GM06990 (cell line): ENCODE results near the gene PCSK7.
"Not testable (repeated sequence)": the region's sequence is repeated elsewhere in the genome, so short reads cannot be mapped to it uniquely, and the experiment has no call there.

Experiments
- DNase-seq: peaks from one replicate; pipeline ENCODE4 v3.0.0-alpha.2; 2011; ENCODE audit not compliant: insufficient read length; ENCODE audit errors: extremely low read depth
- H3K27me3 ChIP-seq: replicated peaks from 2 replicates; pipeline ENCODE4 v1.6.0; 2011; ENCODE audit warnings: low read length; ENCODE audit not compliant: control insufficient read depth, insufficient read depth
- H3K36me3 ChIP-seq: 2 replicates; pipeline ENCODE4 v1.5.1; 2011; ENCODE audit warnings: low read length; ENCODE audit not compliant: control insufficient read depth, insufficient read depth
- H3K4me3 ChIP-seq: replicated peaks from 2 replicates; pipeline ENCODE4 v1.5.1; 2011; ENCODE audit warnings: low read depth, mild to moderate bottlenecking, control low read depth, low read length
- TF ChIP-seq, protein P1 (sequence below): IDR thresholded peaks from 2 replicates; pipeline ENCODE4 v1.5.1; 2011; ENCODE audit warnings: low read length, control low read depth, mild to moderate bottlenecking, inconsistent platforms; ENCODE audit not compliant: insufficient read depth, poor library complexity, severe bottlenecking

The PCSK7 gene

DNA sequence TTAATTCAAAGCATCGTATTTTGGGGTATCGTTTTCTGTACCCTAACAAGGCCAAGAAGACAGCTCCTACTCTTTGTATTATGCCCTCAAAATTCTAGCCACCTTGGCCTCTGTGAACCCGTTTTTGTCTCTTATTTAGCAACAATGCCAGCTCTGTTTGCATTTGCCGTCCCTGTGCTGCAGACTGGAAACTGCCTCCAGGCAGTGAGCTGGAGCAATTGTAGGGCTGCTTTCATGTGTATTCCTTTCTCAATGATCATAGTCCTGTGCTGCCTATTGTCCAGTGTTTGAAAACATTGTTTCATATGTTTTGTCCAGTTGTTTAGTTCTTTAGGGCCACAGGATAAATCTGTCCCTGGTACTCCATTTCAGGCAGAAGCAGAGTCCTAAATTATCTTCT, 39.3 kb upstream of the PCSK7 start:
- Histone ChIP-seq H3K36me3 (peaks cover 2% of the 10 kb centered on the region), H3K4me3 (no peak overlapping the region), H3K27me3 (no peaks in the 10 kb centered on the region)
- no peak for DNase-seq
- TF ChIP-seq, protein P1, sequence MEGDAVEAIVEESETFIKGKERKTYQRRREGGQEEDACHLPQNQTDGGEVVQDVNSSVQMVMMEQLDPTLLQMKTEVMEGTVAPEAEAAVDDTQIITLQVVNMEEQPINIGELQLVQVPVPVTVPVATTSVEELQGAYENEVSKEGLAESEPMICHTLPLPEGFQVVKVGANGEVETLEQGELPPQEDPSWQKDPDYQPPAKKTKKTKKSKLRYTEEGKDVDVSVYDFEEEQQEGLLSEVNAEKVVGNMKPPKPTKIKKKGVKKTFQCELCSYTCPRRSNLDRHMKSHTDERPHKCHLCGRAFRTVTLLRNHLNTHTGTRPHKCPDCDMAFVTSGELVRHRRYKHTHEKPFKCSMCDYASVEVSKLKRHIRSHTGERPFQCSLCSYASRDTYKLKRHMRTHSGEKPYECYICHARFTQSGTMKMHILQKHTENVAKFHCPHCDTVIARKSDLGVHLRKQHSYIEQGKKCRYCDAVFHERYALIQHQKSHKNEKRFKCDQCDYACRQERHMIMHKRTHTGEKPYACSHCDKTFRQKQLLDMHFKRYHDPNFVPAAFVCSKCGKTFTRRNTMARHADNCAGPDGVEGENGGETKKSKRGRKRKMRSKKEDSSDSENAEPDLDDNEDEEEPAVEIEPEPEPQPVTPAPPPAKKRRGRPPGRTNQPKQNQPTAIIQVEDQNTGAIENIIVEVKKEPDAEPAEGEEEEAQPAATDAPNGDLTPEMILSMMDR: no peak

DNA sequence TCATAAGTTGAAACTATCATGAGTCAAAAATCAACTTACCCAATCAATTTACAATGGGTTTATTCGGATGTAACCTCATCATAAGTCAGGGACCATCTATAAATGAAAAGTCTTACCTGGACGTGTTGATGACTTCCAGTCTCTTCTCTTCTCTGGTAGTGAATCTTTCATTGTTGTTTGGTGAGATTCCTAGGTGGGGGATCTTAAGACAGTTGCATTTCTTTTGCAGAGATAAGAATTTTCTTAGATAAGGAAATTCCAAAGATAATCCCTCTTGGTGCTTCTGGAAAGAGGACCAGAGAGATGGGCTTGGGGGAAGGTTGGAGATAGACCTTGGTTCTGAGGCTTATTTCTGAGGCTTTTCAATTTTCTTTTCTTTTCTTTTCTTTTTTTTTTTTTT, 38.0 kb upstream of the PCSK7 start:
- no peak for DNase-seq
- H3K27me3 ChIP-seq: no peaks in the 10 kb centered on the region
- H3K36me3 ChIP-seq: peaks cover 2% of the 10 kb centered on the region
- H3K4me3 ChIP-seq: no peak overlapping the region
- TF ChIP-seq, protein P1: no peak

DNA sequence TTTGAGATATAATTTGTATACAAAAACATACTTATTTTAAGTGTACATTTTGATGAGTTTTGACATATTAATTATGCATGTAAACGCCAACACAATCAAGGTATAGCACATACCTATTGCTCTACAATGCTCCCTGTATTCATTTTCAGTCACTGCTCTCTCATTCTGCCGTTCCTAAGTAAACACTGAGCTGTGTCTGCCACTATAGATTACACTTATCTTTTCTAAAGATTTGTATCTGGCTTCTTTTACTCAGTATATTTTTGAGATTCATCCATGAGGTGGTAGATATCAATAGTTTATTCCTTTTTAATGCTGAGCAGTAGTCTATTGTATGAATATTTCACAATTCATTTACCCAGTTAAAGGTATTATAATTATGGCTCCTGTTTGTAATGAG, 33.9 kb upstream of the PCSK7 start:
- no peak overlapping the region for H3K4me3 ChIP-seq
- H3K27me3 ChIP-seq: no peaks in the 10 kb centered on the region
- H3K36me3 ChIP-seq: no peaks in the 10 kb centered on the region
- TF ChIP-seq, protein P1: no peak
- no peak for DNase-seq

DNA sequence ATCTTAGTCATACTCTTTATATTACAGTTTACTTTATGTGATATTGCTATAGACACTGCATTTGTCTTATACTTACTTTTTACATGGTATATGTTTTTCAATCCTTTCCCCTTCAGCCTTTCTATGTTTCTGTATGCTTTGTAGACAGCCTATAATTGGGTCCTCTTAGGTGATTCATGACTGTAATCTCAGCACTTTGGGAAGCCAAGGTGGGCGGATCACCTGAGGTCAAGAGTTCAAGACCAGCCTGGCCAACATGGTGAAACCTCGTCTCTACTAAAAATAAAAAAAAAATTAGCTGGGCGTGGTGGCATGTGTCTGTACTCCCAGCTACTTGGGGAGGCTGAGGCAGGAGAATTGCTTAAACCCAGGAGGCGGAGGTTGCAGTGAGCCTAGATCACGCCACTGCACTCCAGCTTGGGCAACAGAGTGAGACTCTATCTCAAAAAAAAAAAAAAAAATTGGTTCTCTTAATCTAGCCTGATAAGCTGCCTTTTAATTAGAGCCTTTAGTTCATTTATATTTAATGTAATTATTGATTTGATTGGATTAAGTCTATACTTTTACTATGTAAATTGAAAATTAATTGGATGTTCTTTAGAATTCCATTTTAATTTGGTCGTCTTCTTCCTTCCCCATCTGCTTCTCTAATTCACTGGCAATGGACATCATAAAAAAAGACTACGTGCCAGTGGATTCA, 32.9 kb upstream of the PCSK7 start:
- not testable (repeated sequence) for H3K36me3 ChIP-seq, H3K4me3 ChIP-seq, H3K27me3 ChIP-seq, DNase-seq

DNA sequence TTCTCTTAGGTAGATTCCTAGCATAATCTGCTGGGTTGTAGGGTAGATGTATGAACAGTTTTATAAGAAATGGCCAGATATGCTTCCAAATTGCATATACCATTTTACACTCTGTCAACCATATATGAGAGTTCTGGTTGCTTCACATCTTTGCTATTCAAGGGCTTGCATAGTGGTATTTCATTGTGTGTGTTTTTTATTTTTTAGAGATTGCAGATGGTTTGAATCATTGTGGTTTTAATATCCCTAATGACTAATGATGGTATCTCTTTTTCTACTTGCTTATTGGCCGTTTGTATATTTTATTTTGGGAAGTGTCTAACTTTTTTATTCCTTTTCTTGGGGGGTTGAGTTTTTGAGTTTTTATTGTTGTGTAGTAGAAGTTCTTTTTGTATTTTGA, 27.5 kb upstream of the PCSK7 start:
- DNase-seq: no peak
- H3K36me3 ChIP-seq: no peaks in the 10 kb centered on the region; the same call in 1 of the 2 replicates
- no peaks in the 10 kb centered on the region for H3K27me3 ChIP-seq
- no peak overlapping the region for H3K4me3 ChIP-seq
- TF ChIP-seq, protein P1: no peak

DNA sequence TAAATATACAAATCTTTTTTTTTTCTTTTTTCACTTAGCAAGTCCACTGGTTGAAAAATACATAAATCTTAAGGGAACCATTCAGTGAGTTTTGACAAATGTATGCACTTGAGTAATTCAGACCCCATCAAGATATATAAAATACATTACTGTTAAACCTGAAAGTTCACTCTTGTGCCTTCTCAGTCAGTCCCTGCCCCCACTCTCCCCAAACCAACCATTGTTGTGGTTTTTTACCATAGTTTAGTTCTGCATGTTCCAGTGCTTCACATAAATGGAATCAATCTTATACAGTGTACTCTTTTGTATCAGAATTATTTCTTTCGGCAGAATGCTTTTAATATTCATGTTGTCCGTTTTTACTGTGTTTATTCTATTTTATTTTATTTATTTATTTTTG, 26.7 kb upstream of the PCSK7 start:
- no peak for DNase-seq
- Histone ChIP-seq H3K36me3 (no peaks in the 10 kb centered on the region; the same call in 1 of the 2 replicates), H3K4me3 (no peak overlapping the region), H3K27me3 (no peaks in the 10 kb centered on the region)
- TF ChIP-seq, protein P1: no peak
